GM21737 (cell line): ENCODE data around the gene GRM4.

Source experiments
- ATAC-seq: cut with Tn5 transposase; IDR thresholded peaks from one replicate; pipeline ENCODE4 v1.9.1; 2021; ENCODE audit warnings: mild to moderate bottlenecking, moderate library complexity; ENCODE audit not compliant: unreplicated experiment

The GRM4 gene

DNA sequence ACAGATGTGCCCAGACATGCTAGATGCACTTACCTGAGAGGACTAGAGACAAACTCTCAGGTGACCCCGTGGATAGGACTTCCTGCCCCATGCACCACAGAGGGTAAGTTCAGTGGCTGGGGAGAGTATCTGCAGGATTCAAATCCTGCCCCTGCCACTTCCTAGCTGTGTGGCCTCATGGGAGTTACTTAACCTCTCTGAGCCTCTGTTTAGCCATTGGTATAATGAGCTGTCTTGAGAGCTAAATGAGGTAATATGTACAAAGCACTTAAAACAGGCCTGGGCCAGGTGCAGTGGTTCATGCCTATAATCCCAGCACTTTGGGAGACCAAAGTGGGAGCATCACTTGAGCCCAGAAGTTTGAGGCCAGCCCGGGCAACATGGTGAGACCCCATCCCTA is 59.3 kb downstream of the GRM4 start:
- ATAC-seq: no peak

DNA sequence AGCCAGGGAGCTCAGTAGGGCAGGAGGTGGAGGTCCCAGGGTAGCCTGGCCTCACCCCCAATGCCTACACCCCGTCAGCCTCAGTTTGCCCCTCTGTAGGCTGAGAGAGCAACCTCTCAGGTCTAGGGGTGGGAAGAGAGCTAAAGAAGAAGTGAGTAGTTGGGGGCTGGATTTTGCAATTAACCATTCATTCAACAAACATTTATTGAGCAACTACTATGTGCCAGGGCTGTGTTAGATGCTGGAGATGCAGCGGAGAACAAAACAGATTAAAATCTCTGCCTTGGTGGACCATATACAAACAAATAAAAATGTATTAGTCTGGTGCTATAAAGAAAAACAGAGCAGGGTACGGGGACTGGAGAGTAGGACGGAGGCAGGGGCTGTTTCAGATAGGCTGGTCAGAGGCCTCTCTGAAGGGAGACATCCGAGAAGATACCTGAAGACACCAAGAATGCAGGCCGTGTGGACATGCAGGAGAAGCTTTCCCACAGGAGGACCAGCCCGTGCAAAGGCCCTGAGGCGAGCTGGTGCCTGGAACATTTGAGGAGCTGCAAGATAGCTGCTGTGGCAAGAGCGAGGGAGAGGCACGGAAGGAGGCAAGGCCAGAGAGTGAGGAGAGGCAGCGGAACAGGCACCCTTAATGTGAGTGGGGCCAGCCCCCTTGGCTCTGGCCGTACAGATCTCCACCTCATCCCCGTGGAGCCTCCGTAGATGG is 60.3 kb downstream of the GRM4 start:
- ATAC-seq: no peak

DNA sequence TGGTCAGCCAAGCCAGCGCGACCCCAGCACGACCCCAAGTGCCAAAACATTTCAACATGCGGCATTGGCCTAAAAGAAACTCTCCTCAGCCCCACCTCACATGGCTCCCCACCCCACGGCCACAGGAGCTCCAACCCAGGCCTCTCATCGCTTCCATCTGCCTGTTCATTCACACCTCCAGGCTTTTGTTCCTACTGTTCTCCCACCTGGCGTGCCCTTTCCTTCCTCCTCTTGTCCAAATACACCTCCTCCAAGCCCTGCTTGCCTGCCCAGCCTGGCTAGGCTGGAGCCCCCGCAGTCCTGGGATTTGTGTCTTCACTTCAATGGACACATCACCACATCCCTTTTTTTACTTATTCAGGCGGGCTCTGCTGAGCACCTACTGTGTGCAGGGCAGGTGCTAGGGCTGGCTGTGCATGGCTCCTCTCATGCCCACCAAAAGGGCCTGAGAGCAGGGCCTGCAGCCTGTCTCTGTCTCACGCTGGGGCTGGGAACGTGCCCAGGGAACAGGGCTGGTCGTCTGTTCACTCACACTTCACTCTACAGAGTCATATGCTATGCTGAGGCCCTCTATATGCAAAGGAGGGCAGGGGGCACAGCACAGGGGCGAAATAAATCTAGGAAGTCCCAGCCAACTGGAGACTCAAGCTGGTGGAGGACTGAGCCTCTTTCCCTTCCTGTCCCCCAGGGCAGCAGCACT is 61.1 kb downstream of the GRM4 start:
- no peak for ATAC-seq

DNA sequence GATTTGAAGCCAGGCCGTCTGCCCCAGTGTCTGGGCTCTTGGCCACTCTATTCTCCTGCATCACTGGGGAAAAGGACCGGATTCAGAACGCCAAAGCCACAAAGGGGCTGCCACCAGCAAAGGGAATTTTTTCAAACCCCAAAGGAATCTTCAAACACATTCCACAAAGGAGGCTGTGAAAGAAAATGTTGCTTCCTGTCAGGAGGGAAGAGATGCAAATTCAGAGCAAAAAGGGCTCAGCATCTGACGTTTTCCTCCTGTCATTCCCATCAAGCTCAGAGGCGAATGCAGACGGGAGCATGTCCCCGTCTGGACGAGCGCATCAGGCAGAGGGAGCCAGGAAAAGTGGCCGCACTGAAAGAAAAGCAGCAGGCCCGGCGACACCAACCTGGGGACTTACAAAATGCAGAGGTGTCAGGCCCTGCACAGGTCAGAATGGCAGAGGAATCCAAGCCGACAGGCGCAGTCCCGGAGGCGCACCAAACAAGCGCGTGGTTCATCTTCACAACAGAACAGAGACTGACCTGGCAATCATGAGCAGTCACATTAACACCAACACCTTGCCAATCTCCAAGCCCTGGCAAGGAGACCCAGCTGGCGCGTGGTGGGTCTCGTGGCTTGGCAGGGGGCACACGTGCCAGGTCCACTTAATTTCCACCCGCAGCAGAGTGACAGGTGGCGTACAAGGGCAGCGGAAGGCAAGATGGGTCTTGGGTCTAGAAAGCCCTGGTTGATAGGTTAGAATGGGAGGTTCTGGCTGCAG is 62.8 kb downstream of the GRM4 start:
- ATAC-seq: no peak

DNA sequence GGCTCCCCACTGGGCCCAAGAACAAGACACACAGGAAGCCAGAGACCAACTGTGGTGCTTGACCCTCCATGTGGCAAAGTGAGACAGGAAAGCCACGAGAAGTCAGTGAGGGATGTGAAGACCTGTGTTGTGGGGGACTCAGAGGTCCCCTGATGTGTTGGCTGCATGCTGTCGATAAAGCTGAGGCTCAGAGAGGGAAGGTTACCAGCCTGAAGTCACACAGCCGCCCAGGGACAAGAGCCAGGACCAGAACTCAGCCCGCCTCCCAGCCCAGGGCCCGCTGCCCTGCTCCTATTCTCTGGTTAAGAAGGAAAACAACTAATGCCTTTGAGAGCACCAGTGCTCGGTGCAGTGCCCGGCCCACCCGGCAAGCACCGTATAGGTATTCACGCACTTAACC is 63.5 kb downstream of the GRM4 start:
- ATAC-seq: no peak

DNA sequence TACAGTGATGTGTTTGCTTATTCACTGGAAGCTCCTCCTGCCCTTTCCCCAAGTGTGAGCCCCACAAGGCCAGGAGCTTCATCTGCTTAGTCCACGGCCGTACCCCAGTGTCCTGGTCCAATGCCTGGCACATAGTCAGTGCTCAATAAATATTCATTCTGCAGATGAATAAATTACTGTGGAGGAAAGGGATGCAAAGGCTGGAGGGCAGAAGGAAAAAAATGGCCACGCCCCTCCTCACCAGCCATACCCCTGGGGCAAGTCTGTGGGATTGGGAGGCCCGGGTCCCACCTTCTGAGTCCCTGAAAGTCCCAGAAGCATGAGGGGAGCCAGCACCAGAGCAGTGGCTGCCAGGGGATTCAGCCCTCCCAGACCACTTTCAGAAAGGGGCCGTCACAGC is 65.5 kb downstream of the GRM4 start:
- no peak for ATAC-seq

DNA sequence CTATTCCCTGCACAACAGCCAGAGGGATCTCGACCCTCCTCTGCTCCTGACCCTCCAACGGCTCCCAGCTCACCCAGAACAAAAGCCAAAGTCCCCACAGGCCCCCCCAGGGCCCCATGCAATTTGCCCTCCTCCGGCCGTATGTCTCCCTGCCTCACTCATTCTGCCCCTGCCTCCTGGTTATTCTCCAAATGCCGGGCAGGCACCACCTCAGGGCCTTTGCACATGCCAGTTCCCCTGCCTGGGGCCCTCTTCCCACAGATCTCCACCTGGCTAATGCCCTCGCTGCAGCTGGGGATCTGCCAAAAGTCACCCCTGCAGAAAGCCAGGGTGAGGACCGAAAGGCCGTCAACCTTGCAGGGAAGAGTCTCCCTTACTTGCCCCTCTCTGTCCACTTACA is 66.0 kb downstream of the GRM4 start:
- ATAC-seq: no peak

DNA sequence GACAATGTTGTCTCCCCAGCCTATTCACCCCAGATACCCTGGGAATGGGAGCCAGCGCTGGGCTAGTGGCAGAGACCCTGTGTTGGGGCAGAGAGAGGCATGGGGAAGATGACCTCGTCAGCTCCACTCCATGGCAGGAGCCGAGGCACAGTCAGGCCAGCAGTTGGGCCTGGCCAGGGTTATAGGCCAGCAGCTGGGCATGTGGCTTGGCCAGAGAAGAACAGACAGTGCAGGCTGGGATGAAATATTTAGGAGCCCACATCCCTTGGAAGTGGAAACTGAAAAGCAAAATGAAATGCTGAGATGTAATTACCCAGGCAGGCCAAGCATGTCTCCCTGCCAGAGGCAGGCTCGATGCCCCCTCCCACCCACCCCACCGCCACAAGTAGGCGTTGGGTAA is 70.0 kb downstream of the GRM4 start:
- no peak for ATAC-seq

DNA sequence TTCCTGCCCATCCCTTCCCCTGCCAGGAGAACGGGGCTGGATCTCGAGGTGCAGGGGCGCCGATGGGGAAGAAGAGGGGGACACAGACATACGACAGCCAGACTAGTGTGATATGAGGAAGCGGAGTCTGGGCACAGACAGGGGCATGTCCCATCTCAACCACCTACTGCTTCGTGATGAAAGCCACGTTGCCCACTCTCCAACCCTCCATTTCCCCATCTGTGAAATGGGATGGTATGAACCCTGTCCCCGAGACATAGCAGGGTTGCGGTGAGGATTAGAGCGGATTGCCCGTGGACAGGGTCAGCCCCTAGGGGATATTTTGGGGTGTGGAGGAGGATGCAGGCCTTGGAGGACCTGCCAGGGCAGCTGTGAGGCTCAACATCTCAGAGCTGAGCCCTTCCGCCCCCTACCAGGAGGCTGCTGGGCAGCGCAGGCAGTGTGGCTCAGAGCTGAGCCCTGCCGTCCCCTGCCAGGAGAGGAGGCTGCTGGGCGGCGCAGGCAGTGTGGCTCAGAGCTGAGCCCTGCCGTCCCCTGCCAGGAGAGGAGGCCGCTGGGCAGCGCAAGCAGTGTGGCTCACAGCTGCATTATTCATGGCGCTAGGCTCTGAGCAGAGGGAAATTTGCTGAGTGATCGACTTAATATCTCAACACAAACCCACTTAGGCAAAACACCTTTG is 71.7 kb downstream of the GRM4 start:
- ATAC-seq: no peak

DNA sequence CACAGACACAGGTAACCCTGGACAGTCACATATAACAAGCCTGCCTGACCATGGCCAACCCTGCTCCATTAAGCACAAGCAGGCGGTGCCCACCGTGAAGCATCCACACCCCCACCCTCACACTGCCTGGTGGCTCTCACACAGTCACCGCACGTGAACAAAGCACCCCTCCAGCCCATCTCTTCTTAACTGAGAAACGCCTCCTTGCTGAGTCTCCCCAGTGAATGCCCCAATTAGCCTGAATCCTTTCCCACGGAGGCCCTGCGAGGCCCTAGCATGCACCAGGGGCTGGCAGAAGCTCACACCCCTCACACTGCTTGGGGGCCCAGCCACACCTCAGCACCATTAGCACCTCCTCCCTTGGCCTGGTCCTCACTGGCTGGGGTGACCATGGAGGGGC is 72.3 kb downstream of the GRM4 start:
- no peak for ATAC-seq

DNA sequence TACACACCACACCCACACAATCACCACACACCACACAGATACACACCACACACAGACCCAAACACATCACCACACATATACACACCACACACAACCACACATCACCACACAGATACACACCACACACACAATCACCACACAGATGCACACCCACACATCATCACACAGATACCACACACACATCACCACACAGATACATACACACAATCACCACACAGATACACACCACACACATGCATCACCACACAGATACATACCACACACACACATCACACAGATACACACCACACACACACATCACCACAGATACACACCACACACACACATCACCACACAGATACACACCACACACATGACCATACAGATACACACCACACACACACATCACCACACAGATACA is 73.2 kb downstream of the GRM4 start:
- ATAC-seq: no peak

DNA sequence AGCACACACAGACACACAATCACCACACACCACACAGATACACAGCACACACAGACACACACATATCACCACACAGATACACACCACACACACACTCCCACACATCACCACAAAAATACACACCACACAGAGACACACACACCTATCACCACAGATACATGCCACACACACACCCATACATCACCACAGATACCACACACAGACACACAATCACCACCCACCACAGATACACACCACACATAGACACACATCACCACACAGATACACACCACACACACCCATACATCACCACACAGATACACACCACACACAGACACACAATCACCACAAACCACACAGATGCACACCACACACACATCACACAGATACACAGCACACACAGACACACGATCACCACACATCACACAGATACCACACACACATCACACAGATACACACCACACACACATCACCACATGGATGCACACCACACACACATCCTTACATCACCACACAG is 74.0 kb downstream of the GRM4 start:
- no peak for ATAC-seq

DNA sequence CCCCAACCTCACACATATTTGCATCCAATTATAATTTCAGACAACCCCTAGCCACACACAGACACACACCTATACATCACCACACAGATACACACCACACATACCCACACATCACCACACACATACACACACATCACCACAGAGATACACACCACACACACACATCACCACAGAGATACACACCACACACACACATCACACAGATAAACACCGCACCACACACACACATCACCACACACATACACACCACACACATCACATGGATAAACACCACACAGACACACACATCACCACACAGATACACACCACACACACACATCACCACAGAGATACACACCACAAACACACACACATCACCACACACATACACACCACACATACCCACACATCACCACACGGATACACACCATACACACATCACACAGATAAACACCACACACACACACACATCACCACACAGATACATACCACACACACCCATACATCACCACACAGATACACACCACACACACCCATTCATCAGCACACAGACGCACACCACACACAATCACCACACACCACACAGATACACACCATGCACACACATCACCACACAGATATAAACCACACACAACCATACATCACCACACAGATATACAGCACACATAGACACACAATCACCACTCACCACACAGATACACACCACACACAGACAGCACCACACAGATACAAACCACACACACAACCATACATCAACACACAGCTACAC is 74.6 kb downstream of the GRM4 start:
- ATAC-seq: no peak

DNA sequence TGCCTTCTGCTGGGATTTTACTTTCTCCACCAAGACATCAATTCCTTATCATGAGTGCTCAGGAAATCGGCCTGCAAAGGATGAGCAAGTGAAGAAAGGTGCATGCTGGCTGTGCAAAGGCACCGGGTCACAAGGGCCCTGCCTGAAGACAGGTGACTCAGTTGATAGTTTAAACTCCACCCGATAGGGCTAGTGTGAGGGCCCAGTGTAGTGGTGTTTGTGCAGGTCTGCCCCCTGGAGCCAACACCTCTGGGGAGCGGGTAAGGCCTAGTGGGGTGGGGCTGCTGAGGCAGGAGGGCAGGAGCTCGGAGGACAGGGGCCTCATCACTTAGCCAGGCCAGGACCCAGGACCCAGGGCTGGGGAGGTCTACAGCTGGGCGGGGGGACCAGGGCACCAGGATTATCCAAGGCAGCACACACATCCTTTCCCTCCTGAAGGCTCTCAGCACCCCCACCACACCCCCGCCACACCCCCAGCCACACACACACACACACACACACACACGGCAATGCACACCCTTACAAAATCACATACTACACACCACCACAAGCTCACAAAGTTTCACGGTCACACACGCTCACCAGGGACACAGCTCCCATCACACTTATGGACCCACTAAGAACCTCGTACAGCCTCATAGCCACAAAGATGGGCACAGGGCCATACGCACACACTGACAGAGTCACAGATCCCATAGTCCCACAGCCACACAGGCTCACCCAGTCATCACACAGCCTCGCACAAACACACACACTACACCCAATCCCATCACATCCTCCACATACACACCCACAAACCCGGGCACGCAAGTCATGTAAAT is 75.4 kb downstream of the GRM4 start:
- no peak for ATAC-seq

DNA sequence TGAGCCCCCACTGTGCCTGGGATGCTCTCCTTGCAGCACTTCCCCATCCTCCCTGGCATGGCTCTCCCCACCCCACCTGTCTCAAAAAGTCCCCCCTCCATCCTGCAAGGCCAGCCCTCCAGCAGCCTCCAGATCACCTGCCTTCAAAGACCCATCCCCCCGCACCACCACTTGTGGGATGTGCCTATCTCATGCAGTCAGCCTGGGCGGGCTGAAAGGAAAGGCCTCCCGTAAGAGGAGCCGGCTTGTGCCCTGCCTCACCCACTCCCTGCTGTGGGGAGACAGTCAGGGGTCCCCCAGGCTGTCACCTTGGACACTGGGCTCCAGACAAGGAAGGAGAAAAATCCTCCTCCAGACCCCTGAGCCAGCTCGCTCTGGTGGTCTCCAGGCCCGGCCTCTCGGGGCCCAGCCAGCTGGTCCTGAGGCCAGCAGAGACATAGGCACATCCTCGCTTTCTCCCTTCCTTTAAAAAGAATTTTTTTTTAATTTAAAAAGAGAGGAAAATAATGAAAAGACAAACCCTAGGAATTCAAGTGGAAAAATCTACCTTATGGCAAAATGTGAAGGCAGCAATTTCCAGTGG is 77.3 kb downstream of the GRM4 start:
- no peak for ATAC-seq

DNA sequence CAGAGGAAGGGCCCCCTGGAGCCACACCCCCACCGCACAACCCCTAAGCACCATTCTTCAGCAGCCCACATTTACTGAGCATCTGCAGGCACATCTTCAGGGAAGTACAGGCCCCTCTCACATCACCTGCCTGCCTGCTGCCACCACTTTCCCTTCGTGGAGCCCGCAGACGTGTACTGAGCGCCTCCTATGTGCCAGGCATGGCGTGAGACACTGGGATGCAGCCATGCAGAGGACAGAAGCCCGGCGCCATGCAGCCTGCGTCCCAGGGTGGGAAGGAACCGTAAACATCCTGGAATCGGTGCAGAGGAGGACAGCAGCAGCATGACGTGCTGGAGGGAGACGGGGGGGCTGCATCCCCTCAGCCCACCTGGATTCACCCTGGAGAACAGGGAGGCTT is 78.1 kb downstream of the GRM4 start:
- no peak for ATAC-seq

DNA sequence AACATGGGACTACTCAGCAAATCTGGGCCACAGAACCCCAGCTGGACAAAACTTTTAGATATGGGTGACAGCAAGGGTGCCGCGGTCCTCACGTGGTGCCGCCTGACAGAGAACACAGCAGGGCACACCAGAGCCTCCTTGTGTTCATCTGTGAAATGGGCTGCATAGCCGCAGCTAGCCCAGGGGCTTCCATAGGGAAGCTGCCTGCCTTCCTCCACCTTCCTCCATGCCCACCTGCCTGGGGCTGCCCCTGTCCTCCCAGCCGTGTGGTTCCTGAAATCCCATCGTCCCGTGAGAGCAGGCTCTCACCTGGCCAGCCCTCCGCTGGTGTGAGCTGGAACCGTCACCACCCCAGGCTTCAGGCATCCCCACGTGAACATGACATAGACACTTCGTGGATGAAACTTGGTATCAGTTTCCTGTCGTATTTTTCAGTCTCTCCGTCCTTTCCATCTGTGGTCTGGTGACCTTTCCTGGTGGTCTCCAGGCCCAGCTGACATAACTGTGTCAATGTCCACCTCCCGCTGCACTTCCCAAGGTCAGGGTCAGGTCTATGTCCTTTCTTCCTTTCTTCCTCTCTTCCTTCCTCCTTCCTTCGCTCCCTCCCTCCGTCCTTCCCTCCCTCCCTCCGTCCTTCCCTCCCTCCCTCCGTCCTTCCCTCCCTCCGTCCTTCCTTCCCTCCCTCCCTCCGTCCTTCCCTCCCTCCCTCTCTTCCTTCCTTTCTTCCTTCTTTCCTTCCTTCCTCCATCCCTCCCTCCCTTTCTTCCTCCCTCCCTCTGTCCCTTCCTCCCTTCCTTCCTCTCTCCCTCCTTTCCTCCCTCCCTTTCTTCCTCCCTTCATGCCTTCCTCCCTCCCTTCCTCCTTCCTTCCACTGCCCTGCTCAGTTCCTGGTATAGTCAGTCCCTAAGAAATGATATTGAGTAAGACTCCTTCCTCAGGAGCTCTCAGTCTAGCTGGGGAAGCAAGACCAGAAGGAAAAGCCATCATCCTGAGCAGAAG is 78.8 kb downstream of the GRM4 start:
- ATAC-seq: no peak

DNA sequence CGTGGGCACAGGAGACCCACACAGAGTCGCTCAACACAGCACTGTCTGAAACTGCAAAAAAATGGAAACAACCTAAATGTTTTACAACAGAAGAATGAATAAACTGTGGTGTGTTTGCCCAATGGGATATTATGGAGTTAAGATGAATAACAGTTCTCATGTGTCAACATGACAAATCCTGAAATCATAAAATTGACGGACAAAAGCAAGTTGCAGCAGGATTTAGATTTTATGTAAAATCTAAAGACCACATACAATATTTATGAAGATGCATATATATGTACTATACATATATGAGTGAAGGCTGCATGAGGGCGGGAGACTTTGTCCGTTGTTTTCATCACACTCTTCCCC is 79.7 kb downstream of the GRM4 start:
- no peak for ATAC-seq
